Chondrocyte (in vitro differentiated cells): ENCODE measurements around the gene DAPK1. TPM values are rescaled to one million over a fixed set of nuclear protein-coding genes. Genes with fewer than 3 reads are reported as not detected.
A peak's percentile ranks its signal among the peaks of the same experiment; 100 is the strongest.

Experiments
- DNase-seq: peaks from one replicate; pipeline ENCODE4 v3.0.0; 2021; ENCODE audit warnings: mixed read lengths, low spot score
- H3K27ac Mint-ChIP-seq: one replicate; pipeline ENCODE4 v1.8.0; 2021; ENCODE audit warnings: mild to moderate bottlenecking, moderate library complexity, mixed read lengths; ENCODE audit not compliant: unreplicated experiment
- H3K27me3 Mint-ChIP-seq: 2 replicates; pipeline ENCODE4 v1.8.0; 2021; ENCODE audit warnings: low read depth, mixed read lengths
- H3K36me3 Mint-ChIP-seq: 2 replicates; pipeline ENCODE4 v1.8.0; 2021; ENCODE audit warnings: low read depth, mixed read lengths
- H3K4me1 Mint-ChIP-seq: 2 replicates; pipeline ENCODE4 v1.8.0; 2021; ENCODE audit warnings: low read depth, mild to moderate bottlenecking, mixed read lengths
- H3K4me3 Mint-ChIP-seq: one replicate; pipeline ENCODE4 v1.8.0; 2021; ENCODE audit warnings: mild to moderate bottlenecking, moderate library complexity, mixed read lengths; ENCODE audit not compliant: unreplicated experiment
- H3K9me3 Mint-ChIP-seq: 2 replicates; pipeline ENCODE4 v1.8.0; 2021; ENCODE audit warnings: low read depth, mixed read lengths
- CTCF ChIP-seq: fragments of 200-600 bp; sonication (generic); IDR thresholded peaks from 2 replicates; pipeline ENCODE4 v1.5.0; 2021; ENCODE audit warnings: antibody characterized with exemption, mild to moderate bottlenecking, moderate library complexity
- total RNA-seq: library from RNA; stranded (reverse); gene quantifications from 3 replicates; pipeline ENCODE4 v1.2.1, GENCODE V29; 2021

The DAPK1 gene
- total RNA-seq, 1 donor from 2014 or later: 87.9 TPM

- no peak for DNase-seq
- no peak for TF ChIP-seq CTCF
- H3K4me3 Mint-ChIP-seq: no peak overlapping the region
- peak overlapping the region; percentile 45 for H3K27ac Mint-ChIP-seq
- no peaks in the 10 kb centered on the region for H3K27me3 Mint-ChIP-seq
- H3K4me1 Mint-ChIP-seq: peaks cover 30% of the 10 kb centered on the region
- H3K9me3 Mint-ChIP-seq: no peaks in the 10 kb centered on the region
- peaks cover 22% of the 10 kb centered on the region for H3K36me3 Mint-ChIP-seq
Measured at GRCh38 chr9:87635656-87636501, 138.2 kb downstream of the DAPK1 start.

- no peaks in the 10 kb centered on the region for H3K27me3 Mint-ChIP-seq
- H3K4me3 Mint-ChIP-seq: no peak overlapping the region
- H3K36me3 Mint-ChIP-seq: peaks cover 29% of the 10 kb centered on the region
- no peaks in the 10 kb centered on the region for H3K9me3 Mint-ChIP-seq
- H3K27ac Mint-ChIP-seq: no peak overlapping the region
- no peak for DNase-seq
- no peak for TF ChIP-seq CTCF
- H3K4me1 Mint-ChIP-seq: peaks cover 30% of the 10 kb centered on the region
Measured at GRCh38 chr9:87638292-87638691, 140.6 kb downstream of the DAPK1 start.

GRCh38 chr9:87639949-87640348 lies 142.3 kb downstream of the DAPK1 start:
- TF ChIP-seq CTCF: no peak
- peaks cover 36% of the 10 kb centered on the region for H3K4me1 Mint-ChIP-seq
- no peak for DNase-seq
- H3K9me3 Mint-ChIP-seq: no peaks in the 10 kb centered on the region
- no peak overlapping the region for H3K4me3 Mint-ChIP-seq
- peaks cover 39% of the 10 kb centered on the region for H3K36me3 Mint-ChIP-seq
- no peaks in the 10 kb centered on the region for H3K27me3 Mint-ChIP-seq
- peak overlapping the region; percentile 82 for H3K27ac Mint-ChIP-seq

- no peak for TF ChIP-seq CTCF
- H3K27me3 Mint-ChIP-seq: no peaks in the 10 kb centered on the region
- H3K4me1 Mint-ChIP-seq: peaks cover 36% of the 10 kb centered on the region
- no peaks in the 10 kb centered on the region for H3K9me3 Mint-ChIP-seq
- H3K27ac Mint-ChIP-seq: peak overlapping the region; percentile 82
- peaks cover 38% of the 10 kb centered on the region for H3K36me3 Mint-ChIP-seq
- DNase-seq: no peak
- no peak overlapping the region for H3K4me3 Mint-ChIP-seq
Measured at GRCh38 chr9:87640385-87640795, 142.7 kb downstream of the DAPK1 start.

- H3K4me3 Mint-ChIP-seq: no peak overlapping the region
- no peak for DNase-seq
- H3K27me3 Mint-ChIP-seq: no peaks in the 10 kb centered on the region
- TF ChIP-seq CTCF: no peak
- peaks cover 38% of the 10 kb centered on the region for H3K36me3 Mint-ChIP-seq
- no peaks in the 10 kb centered on the region for H3K9me3 Mint-ChIP-seq
- no peak overlapping the region for H3K27ac Mint-ChIP-seq
- peaks cover 30% of the 10 kb centered on the region for H3K4me1 Mint-ChIP-seq
Measured at GRCh38 chr9:87641067-87641466, 143.4 kb downstream of the DAPK1 start.
